GM12874 (cell line): ENCODE results near the gene SAPCD1.

Experiments
- CTCF ChIP-seq: IDR thresholded peaks from 2 replicates; pipeline ENCODE4 v1.5.1; 2011; ENCODE audit warnings: low read depth, mild to moderate bottlenecking, control low read depth, low read length, moderate library complexity; ENCODE audit not compliant: insufficient read depth

The SAPCD1 gene

GRCh38 chr6:31813465-31813849 is 51.0 kb downstream of the SAPCD1 start:
- TF ChIP-seq CTCF = no peak
